HTR-8/SVneo (cell line): ENCODE results near the gene ALK.
A peak's percentile ranks its signal among the peaks of the same experiment; 100 is the strongest.

ENCODE experiments used
- DNase-seq: peaks from one replicate; pipeline ENCODE4 v3.0.0; 2011; ENCODE audit warnings: low spot score, mixed read lengths; ENCODE audit not compliant: insufficient read length
- FAIRE-seq: peaks from 2 replicates; lab custom pipeline; 2011; peaks lifted over from hg19 to GRCh38; lab: Jason Lieb, UNC

Gene ALK

DNA sequence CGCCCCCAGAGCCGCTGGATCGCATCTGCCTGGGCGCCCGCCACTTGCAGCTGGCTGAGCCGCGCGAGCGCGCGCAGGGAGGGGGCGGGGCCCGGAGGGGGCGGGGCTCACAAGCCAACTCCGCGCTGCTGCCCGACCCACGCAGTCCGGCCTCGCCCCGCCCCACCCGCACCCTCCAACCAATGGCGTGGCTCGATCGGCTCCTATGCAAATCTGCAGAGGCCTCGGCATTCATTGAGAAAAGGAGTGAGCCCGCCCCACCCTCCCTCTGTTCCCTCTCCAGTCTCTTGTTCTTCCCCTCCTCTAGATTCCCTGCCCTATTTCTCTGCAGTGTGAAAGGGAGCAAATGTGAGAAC, at the start of gene ALK:
ALK (minus strand) TSS at position 27 of the 356 bp plus-strand sequence. CDS start 927 bp downstream, outside the sequence.
- peak; percentile 60 for FAIRE-seq
- peak; percentile 81 for DNase-seq

DNA sequence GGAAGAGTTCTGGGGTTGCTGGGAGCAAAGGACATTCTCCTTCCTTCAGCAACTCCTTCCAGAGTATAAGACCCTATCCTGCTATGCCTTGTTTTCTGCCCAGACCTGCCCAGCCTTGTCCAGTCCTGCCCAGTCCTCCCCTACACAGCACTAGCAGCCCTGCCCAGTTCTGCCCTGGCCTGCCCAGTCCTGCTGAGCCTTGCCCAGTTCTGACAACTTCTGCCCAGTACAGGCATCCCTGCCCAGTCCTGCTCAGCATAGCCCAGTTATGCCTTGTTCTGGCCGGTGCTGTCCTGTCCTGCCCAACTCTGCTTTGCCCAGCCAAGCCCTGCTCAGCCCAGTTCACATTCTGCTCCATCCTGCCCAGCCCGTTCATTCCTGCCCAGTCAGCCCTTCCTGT, 44.9 kb upstream of the ALK start:
- peak; percentile 23 for FAIRE-seq
- DNase-seq: no peak

DNA sequence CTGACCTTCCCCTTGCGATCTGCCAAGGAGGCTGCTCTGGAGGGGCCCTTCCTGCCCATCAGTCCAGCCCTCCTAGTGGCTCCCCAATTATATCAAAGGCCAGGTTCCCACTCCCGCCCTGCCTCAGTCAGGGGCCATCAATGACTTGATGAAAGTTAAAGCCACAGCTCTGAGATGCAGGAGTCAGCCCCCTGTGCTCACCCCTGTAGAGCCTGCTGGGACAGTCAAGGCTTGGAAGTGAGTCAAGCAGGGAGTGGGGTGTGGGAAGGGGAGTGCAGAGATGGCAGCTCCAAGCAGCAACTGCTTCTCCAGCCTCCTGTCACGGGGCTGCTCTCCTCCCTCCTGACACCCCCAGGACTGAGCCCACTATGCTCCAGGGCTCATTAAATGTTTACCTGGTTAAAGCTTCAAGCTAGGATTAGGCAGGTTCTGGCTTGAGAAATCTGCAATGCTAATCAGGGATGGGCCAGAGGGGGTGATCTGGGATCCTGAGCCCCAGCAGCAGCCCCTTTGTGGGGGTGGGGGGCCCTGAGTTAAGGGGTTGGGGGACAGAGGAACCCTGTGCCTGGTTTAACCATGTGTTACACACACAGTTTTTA, 42.7 kb upstream of the ALK start:
- no peak for FAIRE-seq

DNA sequence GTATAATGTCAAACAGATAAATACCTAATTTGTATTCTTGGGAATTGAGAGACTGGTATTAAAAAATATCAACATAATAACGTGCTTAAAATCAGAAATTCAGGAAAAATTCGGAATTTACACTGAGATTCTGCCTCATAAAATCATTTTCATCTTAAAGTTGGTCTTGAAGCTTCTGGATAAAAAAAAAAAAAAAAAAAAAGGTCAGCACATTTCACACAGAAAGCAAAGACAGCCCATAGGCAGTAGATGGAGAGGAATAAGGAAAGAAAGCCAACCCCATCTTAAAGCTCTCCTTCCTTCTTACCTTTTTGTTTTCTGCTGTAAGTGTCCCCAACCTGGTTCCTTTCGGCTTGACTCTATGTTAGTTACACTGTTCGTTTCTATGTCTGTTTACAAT, 41.5 kb upstream of the ALK start:
- DNase-seq (no peak), FAIRE-seq (no peak)

More for the DNA sequence above, 42.7 kb upstream of the ALK start:
- DNase-seq: no peak

DNA sequence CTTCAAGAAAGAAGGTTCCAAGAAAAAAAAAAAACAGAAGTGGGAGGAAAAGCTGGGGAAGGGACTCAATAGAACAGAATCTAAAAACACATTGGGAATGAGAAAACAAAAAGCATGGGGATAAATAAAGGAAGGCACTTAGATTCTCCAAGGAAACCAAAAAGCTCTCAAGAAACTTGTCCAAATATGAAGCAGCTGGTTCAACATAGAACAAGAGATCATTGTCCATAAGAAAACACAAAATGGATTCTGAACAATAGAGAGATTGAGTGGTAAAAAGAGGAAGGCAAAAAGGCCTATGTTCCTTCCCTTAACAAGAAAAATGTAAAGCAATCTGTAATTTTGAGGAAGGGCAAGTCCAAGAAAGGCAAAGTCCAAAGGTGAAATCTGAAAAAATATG, 32.9 kb upstream of the ALK start:
- FAIRE-seq: no peak
- no peak for DNase-seq

DNA sequence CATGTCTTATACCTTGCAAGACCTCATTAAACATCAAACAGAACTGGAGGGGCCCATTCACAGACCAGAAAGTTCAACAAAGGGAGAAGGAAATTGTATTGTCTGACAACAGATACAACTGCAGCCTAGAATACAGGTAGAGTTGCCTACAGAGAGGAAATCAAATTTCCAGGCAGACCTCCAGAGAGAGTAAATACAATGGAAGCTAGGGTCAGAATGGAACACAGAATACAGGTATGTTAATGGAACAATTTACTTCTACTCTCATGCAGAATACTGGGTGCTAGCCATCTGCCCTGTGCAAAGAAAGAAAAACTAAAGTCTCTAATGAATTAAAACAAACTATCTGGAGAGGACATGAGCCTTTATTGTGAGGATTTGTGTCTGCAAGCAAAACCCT, 31.6 kb upstream of the ALK start:
- FAIRE-seq (no peak), DNase-seq (no peak)

DNA sequence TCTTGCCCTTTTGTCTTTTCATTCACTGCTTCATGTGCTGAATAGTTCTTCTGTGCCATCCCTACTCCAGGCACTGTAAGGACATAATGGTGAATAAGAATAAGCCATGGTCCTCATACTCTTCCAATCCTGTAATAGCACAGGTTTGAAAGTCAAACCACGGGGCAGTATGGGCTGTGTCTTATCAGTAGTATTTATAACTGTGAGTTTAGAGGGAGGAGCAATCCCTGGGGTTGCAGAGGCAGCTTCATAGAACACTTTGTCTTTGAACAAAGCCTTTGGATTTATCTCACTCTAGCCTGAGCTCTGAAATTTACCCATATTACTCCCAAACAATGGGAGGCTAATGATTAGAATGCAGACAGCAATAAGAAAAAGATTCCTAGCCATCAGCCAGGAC, 30.2 kb upstream of the ALK start:
- FAIRE-seq (no peak), DNase-seq (no peak)

DNA sequence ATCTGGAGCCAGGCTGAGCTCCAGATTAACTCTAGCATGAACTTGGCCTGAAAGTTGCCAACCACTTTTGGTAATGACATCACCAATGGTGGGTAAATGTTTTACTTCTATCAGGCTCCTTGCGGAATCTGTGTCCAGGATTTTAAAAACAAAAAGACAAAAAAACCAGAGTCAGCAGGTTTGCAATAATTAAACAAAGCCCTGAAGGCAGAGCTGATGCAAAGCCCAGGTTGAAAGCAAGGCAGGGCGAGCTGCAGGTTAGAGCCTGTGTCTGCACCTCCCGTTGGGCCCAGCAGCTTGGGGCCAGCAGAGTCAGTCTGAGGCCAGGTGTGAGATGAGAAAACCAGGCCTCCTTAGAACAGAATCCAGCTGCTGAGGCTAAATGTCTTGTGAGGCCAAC, 29.1 kb upstream of the ALK start:
- FAIRE-seq (no peak), DNase-seq (no peak)

DNA sequence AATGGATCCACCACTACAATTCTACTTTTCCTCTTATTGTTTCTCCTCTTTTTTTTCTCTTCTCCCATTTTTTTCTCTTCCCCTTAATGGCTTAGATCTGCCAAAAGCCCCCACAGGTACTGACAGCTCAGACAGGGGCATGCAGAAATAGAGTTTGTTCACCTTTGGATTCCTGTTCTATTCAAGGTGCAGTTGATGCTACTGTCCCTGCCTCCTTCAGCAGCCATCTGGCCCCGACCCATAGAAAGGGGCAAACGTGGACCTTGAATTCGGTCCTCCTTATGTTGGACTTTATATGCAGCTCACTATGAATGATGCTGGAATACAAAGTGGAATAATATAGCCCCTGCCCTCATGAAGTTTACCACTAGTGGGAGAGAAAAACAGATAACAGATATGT, 27.7 kb upstream of the ALK start:
- FAIRE-seq (no peak), DNase-seq (no peak)

DNA sequence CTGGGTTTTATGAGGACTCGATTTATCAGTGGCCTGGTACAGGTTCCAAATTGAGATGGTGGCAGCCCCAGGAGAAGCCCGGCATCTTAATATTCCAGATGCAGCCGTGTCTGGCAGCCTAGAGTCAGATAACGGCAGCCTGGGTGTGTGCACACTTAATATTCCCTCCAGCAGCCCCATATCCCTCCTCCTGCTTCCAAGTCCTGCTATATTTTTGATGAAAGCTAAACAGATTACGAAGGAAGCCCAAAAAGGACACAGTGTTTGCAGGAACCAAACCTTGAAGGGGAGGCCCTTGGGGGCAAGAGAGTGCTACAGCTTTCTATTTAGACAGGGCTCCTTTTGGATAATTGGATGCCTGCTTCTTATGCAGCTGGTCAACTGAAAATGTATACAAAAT, 25.1 kb upstream of the ALK start:
- DNase-seq: no peak

DNA sequence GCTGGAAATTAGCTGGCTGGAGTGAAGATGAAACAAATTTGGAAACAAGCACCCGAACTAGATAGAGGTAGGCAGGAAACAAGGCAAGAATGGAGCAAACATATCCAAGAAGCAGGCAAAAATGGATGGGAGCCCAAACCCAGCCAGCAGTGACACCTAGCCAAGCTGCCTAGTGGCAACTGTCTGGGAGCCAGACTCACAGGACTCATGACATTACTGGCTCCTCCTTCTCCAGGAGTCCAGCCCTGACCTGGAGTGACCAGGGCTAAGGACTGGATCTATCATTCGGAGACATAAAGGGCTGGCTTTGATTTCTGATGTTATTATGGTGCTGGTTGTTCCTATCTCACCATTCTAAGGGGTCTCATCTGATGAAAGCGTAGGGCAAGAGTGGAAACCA, 21.3 kb upstream of the ALK start:
- FAIRE-seq: no peak
- DNase-seq: no peak

More for the DNA sequence above, 25.1 kb upstream of the ALK start:
- FAIRE-seq: no peak

DNA sequence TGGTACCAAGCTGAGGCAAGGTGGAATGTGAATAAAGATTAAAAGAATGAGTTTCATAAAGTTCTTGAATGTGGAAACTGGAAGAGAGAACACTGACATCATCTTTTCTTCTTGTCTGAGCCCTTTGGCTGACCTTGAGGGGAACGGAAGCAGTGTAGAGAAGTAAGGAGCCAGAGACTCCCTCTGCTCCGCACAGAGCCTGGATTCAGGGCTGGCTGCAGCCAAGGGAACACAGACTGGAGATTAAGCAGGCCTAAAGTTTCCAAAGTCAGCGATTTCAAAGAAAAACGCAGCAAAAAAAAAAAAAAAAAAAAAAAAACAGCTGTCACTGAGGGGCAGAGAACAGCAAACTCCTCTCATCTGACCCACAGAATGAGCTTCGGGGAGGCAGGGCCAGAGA, 19.3 kb upstream of the ALK start:
- FAIRE-seq: no peak
- DNase-seq: no peak

DNA sequence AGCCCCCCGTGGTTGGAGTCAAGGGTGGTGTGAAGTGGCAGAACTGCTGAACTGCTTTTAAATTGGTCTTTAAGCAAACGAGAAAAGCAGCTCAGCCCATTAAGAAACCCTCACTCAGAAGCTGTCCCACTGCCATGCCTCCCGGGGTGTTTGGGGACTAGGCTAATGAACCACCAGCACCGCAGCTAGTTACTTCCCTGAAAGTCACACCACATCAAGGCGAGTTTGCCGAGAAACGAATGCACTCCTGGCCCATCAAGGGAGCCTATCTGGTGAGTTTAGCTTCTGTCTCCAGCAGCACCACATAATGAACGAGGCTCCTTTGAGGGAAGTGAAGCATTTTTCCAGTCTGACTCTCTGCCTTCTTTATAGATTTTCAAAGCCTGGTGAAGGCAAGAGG, 14.6 kb upstream of the ALK start:
- no peak for FAIRE-seq
- no peak for DNase-seq

DNA sequence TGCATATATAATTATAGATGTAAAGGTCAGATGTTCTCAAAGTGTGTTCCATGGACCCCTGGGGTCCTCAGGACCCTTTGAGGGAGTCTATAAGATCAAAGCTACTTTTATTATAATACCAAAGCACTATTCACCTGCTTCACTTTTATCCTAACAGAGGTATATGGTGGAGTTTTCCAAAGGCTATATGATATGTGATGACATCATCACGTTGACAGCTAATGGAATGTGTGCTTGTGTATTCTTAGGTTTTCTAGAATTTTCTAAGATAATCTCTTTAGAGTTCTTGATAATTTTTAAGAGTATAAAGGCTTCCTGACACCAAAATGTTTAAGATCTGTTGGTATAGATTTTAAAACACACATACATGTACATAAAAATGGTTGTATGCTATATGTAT, 10.4 kb upstream of the ALK start:
- no peak for FAIRE-seq

DNA sequence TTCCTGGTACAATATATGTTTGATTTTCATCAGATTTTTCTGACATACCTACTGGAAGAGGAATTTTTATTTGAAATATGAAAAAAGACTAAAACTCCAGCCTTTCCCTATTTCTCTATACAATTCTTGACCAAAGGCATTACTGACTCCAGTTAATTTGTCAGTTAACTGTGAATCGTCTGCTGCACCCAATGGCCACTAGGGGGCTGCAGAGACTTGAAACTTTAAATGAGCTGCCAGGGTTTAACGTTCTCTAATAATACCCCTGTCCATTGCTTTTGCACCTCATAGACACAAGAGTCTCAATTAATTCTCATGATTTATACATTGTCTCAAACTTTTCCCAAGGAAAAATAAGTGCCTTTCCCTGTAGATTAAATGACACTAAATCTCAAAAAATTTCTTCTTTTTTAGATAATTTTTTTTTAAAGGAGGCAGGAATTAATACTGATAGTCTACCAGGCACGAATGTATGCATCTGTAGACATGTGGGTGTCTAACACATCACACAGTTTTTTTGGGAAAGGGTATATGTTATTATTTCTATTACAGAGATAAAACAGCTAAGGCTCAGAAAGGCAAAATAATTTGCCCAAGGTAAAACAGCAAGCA, 1.8 kb upstream of the ALK start:
- FAIRE-seq: no peak

More for the DNA sequence above, 10.4 kb upstream of the ALK start:
- DNase-seq: no peak

DNA sequence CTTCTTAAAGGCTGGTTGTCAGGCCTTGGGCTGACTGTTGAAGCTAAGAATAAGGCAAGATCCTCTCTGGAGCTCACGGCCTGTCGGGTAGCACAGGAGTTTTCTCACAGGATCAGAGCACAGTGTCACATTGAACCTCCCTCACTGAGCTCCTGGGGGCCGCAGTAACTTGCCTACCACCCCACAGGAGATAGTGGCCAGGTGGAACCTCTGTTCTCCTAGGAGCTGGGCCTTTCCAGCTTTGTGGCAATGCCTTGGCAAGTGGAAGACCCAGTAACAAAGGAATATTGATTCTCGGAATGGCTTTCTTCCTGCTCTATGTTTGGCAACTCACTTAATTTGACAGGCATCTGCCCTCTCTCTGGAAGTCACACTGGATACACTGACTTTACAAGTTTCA, 1.2 kb upstream of the ALK start:
- FAIRE-seq: no peak
- DNase-seq: no peak

More for the DNA sequence above, 1.8 kb upstream of the ALK start:
- peak; percentile 62 for DNase-seq

DNA sequence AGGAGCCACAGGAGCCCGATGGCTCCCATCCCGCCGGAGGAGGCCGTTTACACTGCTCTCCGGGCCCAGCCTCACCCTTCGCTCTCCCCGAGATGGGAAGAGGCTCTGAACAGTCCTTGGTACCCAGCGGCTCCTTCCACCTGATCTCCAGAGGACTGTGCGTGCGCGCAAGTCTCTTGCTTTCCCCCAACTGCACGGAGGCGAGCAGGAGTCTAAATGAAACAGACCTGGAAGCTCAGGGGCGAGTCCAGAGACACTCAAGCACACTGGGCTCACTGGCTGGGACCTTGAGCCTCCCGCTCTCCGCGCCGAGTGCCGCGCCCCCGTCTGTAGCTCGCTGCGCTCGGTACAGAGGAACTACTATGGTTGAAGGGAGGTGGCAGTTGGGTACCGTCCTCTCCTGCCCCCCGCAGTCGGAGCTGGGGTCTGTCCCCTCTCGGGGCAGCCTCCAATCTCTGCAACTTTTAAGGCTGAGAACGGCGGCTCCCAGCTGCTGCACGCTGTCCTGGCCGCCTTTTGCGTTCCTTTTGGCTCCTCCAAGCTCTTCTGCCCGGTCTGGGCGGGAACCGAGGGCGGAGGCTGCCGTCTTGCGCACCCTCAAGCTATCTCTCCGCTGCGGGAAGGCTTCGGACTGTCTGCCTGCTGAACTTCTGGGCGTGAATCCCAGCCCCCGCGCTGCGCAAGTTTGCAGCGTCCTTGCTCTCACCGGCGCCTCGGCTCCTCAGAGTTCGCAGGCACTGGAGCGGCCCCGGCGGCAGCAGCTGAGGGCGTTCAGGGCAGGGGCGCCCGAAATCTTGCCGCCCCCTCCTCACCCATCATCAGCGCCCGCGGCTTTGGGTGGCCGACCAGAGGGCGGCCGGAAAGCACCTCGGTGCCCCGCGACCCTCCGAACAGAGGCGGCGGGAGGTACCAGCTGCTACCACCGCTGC, 491 bp downstream of the ALK start:
- DNase-seq: peak; percentile 20
- no peak for FAIRE-seq

DNA sequence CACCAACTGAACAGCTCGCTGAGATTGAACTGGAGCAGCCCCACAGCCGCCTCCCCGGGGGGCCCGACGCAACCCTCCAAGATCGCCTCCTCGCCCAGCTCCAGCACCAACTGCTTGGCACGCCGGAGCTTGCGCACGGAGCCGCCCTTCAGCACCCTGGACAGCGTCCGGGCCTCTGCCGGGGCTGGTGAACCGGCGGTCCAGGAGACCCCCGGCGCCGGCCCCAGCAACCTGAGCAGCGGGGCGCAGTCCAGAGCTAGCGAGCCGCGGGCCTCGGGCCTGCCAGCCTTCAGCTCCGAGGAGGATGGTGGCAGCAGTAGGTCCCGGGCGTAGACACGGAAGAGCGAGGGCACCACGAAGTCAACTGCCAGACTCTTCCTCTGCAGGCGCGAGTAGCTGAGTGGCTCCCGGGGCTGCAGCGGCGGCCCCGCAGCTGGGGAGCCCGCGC, 1.2 kb downstream of the ALK start:
- no peak for FAIRE-seq
- peak; percentile 25 for DNase-seq

DNA sequence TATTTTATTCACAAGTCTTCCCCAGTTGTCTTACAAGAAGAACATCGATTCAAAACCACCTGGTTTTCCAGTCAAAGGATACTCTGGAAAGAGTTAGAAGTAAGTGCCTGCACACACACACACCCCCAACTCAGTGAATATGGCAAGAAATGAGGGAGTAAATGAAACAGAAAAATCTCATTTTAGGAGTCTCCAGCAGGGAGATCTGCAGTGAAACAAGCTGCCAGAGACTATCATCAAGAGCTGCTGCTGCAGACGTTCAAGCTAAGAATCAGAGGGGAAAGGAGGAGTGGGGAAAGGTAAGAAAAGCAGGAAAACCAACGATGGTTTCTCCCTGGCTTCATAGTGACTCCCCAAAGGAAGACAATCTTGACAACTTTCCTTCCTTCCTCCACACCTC, 2.4 kb downstream of the ALK start:
- DNase-seq: no peak
- FAIRE-seq: no peak

DNA sequence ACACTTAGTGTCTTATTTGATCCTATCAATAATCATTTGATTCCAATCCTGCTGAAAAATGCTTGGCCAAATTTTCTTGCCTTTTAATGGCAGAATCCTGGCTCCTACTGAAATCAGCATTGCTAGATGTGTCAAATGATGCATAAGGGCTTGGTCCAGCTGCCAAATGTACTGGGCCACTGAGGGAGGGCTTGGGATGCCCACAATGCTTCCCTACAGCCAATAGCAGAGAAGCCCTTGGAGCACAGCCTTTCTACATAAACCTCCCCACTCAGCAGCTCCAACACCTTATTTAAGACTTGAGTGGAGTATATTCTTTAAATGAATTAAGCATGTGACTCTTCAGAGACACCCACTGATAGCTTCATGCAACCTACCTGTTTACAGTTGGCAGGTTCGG, 3.6 kb downstream of the ALK start:
- DNase-seq (no peak), FAIRE-seq (no peak)

DNA sequence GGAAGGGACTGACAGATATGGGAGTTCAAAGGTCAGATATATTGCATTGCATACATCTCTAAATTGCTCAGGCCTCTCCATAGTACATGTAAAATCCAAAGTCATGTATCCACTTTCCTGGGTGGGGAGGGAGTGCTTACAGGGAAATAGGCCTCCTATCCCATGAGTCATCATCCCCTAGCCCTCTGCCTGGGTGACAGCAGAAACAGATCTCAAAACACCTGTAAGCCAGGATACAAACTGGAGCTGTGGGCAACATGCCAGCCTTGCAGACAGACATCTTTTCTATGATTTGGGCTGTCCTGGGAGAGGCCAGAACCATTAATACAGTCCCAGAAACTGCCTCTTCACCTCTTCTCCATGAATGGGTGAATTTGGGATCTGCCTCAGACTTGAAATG, 4.8 kb downstream of the ALK start:
- FAIRE-seq (no peak), DNase-seq (no peak)
